Neuronal stem cell (in vitro differentiated cells): ENCODE data around the gene IRX2.

ENCODE experiments used
- DNase-seq: peaks from one replicate; pipeline ENCODE4 v3.0.0-alpha.2; 2013; ENCODE audit warnings: low spot score
- H2AFZ ChIP-seq: one replicate; pipeline ENCODE4 v1.6.1; 2013; ENCODE audit warnings: mild to moderate bottlenecking, low read length, inconsistent platforms
- H2AK5ac ChIP-seq: 2 replicates; pipeline ENCODE4 v1.6.1; 2013; ENCODE audit warnings: low read depth, mild to moderate bottlenecking, inconsistent platforms, low read length, moderate library complexity, mixed read lengths
- H2BK120ac ChIP-seq: 2 replicates; pipeline ENCODE4 v1.6.1; 2013; ENCODE audit warnings: low read depth, mild to moderate bottlenecking, inconsistent platforms, low read length, moderate library complexity, mixed read lengths
- H2BK12ac ChIP-seq: one replicate; pipeline ENCODE4 v1.6.1; 2013; ENCODE audit warnings: low read length, inconsistent platforms
- H2BK15ac ChIP-seq: 2 replicates; pipeline ENCODE4 v1.6.1; 2013; ENCODE audit warnings: mild to moderate bottlenecking, low read length, inconsistent platforms, mixed read lengths
- H2BK5ac ChIP-seq: one replicate; pipeline ENCODE4 v1.6.1; 2013; ENCODE audit warnings: inconsistent platforms, mild to moderate bottlenecking, low read length, moderate library complexity
- H3K14ac ChIP-seq: one replicate; pipeline ENCODE4 v1.6.1; 2013; ENCODE audit warnings: low read length, inconsistent platforms
- H3K18ac ChIP-seq: 2 replicates; pipeline ENCODE4 v1.6.1; 2013; ENCODE audit warnings: low read length, inconsistent platforms
- H3K23ac ChIP-seq: 2 replicates; pipeline ENCODE4 v1.6.1; 2013; ENCODE audit warnings: low read depth, mild to moderate bottlenecking, mixed read lengths, low read length, inconsistent platforms; ENCODE audit not compliant: poor library complexity
- H3K27ac ChIP-seq: replicated peaks from 3 replicates; pipeline ENCODE4 v1.5.1; 2013; ENCODE audit warnings: low read length, inconsistent platforms
- H3K27me3 ChIP-seq, 3 experiments: 2 replicates each; pipeline ENCODE4 v1.6.1; 2013; ENCODE audit warnings: low read length in 3 of 3, mild to moderate bottlenecking in 2 of 3, inconsistent platforms in 1 of 3, low read depth in 1 of 3, mixed read lengths in 1 of 3, moderate library complexity in 1 of 3; ENCODE audit not compliant: control insufficient read depth in 3 of 3, insufficient read depth in 3 of 3
- H3K36me3 ChIP-seq, 2 donors: replicated peaks in 1 of 2; 2 replicates each; pipeline ENCODE4 v1.6.1; 2013; ENCODE audit warnings: low read length in 2 of 2; ENCODE audit not compliant: control insufficient read depth in 2 of 2, insufficient read depth in 2 of 2
- H3K4ac ChIP-seq: 2 replicates; pipeline ENCODE4 v1.6.1; 2013; ENCODE audit warnings: inconsistent platforms, mild to moderate bottlenecking, low read length, moderate library complexity
- H3K4me1 ChIP-seq, 2 donors: 1 replicate in 1 of 2; 2 replicates in 1 of 2; pipeline ENCODE4 v1.6.1; 2013; ENCODE audit warnings: low read length in 2 of 2, low read depth in 1 of 2; ENCODE audit not compliant: control insufficient read depth in 2 of 2, insufficient read depth in 1 of 2
- H3K4me2 ChIP-seq: one replicate; pipeline ENCODE4 v1.6.1; 2013; ENCODE audit warnings: mild to moderate bottlenecking, low read length, inconsistent platforms; ENCODE audit not compliant: insufficient read depth, poor library complexity, severe bottlenecking
- H3K4me3 ChIP-seq, 2 donors: 2 replicates each; pipeline ENCODE4 v1.5.1; 2013; ENCODE audit warnings: low read length in 2 of 2, mild to moderate bottlenecking in 2 of 2, inconsistent platforms in 1 of 2, moderate library complexity in 1 of 2
- H3K79me1 ChIP-seq: one replicate; pipeline ENCODE4 v1.6.1; 2013; ENCODE audit warnings: low read depth, mild to moderate bottlenecking, inconsistent platforms, low read length, moderate library complexity
- H3K9ac ChIP-seq: one replicate; pipeline ENCODE4 v1.6.1; 2013; ENCODE audit warnings: mild to moderate bottlenecking, low read depth, low read length, inconsistent platforms; ENCODE audit not compliant: poor library complexity
- H3K9me3 ChIP-seq, 2 donors: replicated peaks in 1 of 2; 2 replicates each; pipeline versions ENCODE3 to v1.6.1; 2013; ENCODE audit warnings: low read length in 2 of 2, mild to moderate bottlenecking in 2 of 2, inconsistent platforms in 1 of 2, low read depth in 1 of 2, mixed read lengths in 1 of 2, moderate library complexity in 1 of 2; ENCODE audit not compliant: control insufficient read depth in 2 of 2, insufficient read depth in 1 of 2
- H4K8ac ChIP-seq: one replicate; pipeline ENCODE4 v1.6.1; 2013; ENCODE audit warnings: low read depth, mild to moderate bottlenecking, inconsistent platforms, low read length, moderate library complexity
- H4K91ac ChIP-seq: one replicate; pipeline ENCODE4 v1.6.1; 2013; ENCODE audit warnings: low read length, low read depth, mild to moderate bottlenecking, inconsistent platforms; ENCODE audit not compliant: poor library complexity
- WGBS, 2 donors: extraction: QIAGEN DNeasy Blood & Tissue Kit; methylation state at CpG; one replicate each; pipeline ENCODE4 v1.1.7; 2013; ENCODE audit warnings: missing lambda C conversion rate in 2 of 2, mixed read lengths in 1 of 2; ENCODE audit not compliant: insufficient read length in 2 of 2, insufficient replicate concordance in 1 of 2; ENCODE audit errors: extremely low coverage in 2 of 2; 5-methylcytosine and 5-hydroxymethylcytosine counted together

IRX2 gene

DNA sequence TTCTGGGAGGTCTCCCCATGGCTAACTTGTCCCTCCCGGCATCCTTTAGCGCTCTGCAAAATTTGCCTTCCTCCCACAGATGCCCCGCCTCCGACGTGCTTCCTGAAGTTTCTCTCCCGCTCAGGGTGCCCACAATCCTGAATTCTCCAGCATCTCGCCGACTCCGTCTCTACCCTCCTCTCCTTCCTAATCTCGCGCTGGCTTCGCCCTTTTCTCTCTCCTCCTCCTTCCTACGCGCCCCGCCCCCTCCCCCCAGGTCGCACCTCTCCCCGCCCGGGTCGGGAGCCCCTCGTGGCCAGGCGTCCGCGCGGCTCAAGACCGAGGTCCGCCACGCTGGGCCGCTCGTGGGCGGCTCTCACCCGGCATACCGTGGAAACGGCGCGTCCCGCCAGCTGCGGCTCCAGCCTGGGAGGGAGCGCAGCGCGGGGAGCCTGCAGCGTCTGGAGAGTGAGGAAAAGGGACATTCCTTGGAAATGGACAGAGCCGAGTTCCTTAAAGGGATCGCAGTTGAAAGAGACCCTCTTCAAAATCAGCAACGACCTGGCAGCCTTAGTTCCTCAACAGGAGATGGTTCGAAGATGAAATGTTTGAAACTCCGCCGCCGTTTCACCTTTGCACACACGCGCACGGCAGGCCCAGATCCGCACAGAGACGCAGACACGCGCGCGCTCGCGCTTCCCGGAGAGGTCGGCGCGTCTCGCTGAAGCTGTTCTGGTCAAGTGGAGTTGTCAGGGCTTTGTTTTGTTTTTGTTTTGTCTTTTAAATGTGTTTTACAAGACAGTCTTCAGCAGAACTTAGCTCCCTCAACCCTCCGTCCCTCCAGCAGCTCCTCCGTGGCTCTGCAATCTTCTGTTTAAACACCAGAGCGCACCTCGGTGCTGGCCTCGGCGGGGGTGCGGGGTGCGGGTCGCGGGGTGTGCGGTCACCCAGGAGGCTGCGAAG is 5.0 kb upstream of the IRX2 start:
- Histone ChIP-seq H3K4me1 (peaks cover 13 to 24% of the 10 kb centered on the region in 2 donors), H3K4me2 (peak overlapping the region; percentile 100), H3K18ac (peak overlapping the region; percentile 90), H3K79me1 (no peaks in the 10 kb centered on the region), H3K27ac (no peak overlapping the region), H2BK5ac (no peak overlapping the region), H4K91ac (no peak overlapping the region), H3K4me3 (peak overlapping the region in 1 of 2 donors; percentile 87), H2BK12ac (peak overlapping the region; percentile 58), H2AFZ (no peak overlapping the region), H4K8ac (no peak overlapping the region), H3K9ac (peak overlapping the region; percentile 70), H2BK120ac (peak overlapping the region; percentile 67), H3K36me3 (peaks cover 0 to 14% of the 10 kb centered on the region in 2 donors), H3K9me3 (peaks cover 3 to 48% of the 10 kb centered on the region in 2 donors), H2BK15ac (peak overlapping the region; percentile 87), H3K27me3 (peaks cover 0 to 55% (median 5%) of the 10 kb centered on the region in 3 experiments), H3K4ac (no peak overlapping the region), H2AK5ac (no peak overlapping the region), H3K14ac (peak overlapping the region; percentile 21), H3K23ac (peak overlapping the region; percentile 80)
- DNase-seq = no peak
- WGBS, 2 donors = no CpG with 5 or more reads among the region's 76 CpGs

GRCh38 chr5:2755681-2756171 is 4.2 kb upstream of the IRX2 start:
- peak overlapping the region in 1 of 2 donors; percentile 19 for H3K4me3 ChIP-seq
- H3K9me3 ChIP-seq = peaks cover 3 to 47% of the 10 kb centered on the region in 2 donors
- H3K4ac ChIP-seq = no peak overlapping the region
- H3K9ac ChIP-seq = no peak overlapping the region
- H2AFZ ChIP-seq = no peak overlapping the region
- no peak overlapping the region for H3K14ac ChIP-seq
- H3K18ac ChIP-seq = peak overlapping the region; percentile 76
- H2AK5ac ChIP-seq = no peak overlapping the region
- no CpG with 5 or more reads among the region's 30 CpGs for WGBS, 2 donors
- H4K8ac ChIP-seq = no peak overlapping the region
- H3K27me3 ChIP-seq = peaks cover 0 to 55% (median 5%) of the 10 kb centered on the region in 3 experiments
- H3K27ac ChIP-seq = no peak overlapping the region
- peaks cover 0 to 14% of the 10 kb centered on the region in 2 donors for H3K36me3 ChIP-seq
- H2BK12ac ChIP-seq = no peak overlapping the region
- peaks cover 13 to 24% of the 10 kb centered on the region in 2 donors for H3K4me1 ChIP-seq
- no peak for DNase-seq
- no peak overlapping the region for H2BK5ac ChIP-seq
- H3K23ac ChIP-seq = no peak overlapping the region
- no peak overlapping the region for H2BK120ac ChIP-seq
- peak overlapping the region; percentile 100 for H3K4me2 ChIP-seq
- no peak overlapping the region for H4K91ac ChIP-seq
- no peaks in the 10 kb centered on the region for H3K79me1 ChIP-seq
- no peak overlapping the region for H2BK15ac ChIP-seq

GRCh38 chr5:2755076-2755680 is 3.7 kb upstream of the IRX2 start:
- peak overlapping the region in 1 of 2 donors; percentile 50 for H3K4me3 ChIP-seq
- no peak for DNase-seq

More at GRCh38 chr5:2755076-2755680, 3.7 kb upstream of the IRX2 start:
- Histone ChIP-seq H2BK12ac (peak overlapping the region; percentile 22), H3K4me2 (peak overlapping the region; percentile 100), H4K8ac (no peak overlapping the region), H3K9ac (no peak overlapping the region), H2AFZ (no peak overlapping the region), H2BK15ac (no peak overlapping the region), H3K18ac (peak overlapping the region; percentile 48), H3K9me3 (peaks cover 3 to 43% of the 10 kb centered on the region in 2 donors), H3K79me1 (peaks cover 2% of the 10 kb centered on the region), H3K23ac (no peak overlapping the region), H4K91ac (no peak overlapping the region), H3K4me1 (peaks cover 13 to 24% of the 10 kb centered on the region in 2 donors), H2BK120ac (no peak overlapping the region), H3K36me3 (peaks cover 0 to 18% of the 10 kb centered on the region in 2 donors), H2BK5ac (no peak overlapping the region), H3K14ac (no peak overlapping the region), H3K4ac (no peak overlapping the region), H3K27me3 (peaks cover 0 to 59% (median 5%) of the 10 kb centered on the region in 3 experiments), H3K27ac (no peak overlapping the region), H2AK5ac (no peak overlapping the region)
- no CpG with 5 or more reads among the region's 63 CpGs for WGBS, 2 donors
